Raji (cell line): Measurements from ENCODE around the gene ARG2.

Source experiments
- POLR2A ChIP-seq: IDR thresholded peaks from 2 replicates; pipeline ENCODE4 v1.6.1; 2011; ENCODE audit warnings: low read depth, low read length, control low read depth; ENCODE audit not compliant: insufficient read depth

ARG2 gene

DNA sequence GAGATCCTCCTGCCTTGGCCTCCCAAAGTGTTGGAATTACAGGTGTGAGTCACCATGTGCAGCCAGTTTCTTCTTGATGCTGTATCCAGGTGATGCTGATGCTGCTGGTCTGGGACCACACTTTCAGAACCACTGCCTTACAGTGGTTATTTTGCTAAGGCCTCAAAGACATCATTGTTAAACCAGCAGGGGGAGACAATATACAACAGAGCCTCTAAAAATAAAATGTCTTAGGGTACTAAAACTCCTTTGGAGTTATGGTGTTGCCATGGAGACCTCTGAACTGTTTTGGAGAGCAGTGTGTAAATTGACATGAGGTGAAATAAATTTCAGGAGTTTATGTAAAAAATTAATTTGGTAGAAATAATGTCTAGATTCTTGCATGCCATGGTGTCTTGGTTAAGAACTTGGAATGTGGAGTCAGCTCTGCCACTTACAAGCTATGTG lies 1.1 kb upstream of the ARG2 start:
- TF ChIP-seq POLR2A, result no peak

DNA sequence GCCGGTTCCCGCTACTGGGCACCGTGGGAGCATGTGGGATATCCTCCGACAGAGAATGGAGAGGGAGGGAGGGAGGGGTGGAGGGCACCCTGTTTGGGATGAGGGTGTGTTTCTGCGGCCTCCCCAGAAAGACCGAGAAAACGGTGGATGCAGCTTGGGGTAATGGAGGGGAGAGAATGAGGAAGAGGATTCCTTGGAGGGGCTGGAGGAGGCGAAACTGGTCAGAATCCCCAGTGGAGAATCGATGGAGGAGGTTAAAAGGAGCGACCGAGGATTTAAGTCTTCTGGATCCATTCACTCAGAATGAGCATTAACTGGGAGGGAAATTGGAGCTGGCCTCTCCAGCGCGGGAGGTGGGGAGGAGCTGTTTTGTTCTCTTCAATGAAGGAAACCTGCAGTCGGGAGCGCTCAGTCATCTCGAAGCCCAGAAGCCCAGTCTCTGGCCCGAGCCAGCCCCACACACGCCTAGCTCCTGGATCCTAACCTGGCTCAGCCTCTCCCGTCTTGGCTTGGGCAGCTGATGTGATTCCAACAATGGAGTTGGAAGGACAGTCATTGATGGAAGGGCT lies 581 bp downstream of the ARG2 start:
- TF ChIP-seq POLR2A, result no peak

DNA sequence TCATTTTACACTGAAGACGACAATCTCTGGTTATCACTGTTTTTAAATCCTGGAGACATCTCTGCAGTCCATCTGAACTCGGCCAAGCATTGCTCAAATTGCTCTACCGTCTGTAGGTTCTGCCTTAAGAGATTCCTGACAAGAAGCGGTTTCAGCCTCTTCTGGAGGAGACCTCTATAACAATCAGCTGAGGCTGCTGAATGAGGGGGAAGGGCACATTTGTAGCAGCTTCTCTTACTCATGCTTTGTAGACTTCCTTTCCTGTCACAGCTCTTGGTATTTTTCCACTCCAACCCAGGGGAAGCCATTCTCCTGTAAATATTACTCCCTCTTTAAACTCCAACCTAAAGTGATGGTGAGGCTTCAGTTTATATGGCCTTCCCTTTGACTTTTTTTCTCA lies 3.0 kb downstream of the ARG2 start:
- no peak for TF ChIP-seq POLR2A

DNA sequence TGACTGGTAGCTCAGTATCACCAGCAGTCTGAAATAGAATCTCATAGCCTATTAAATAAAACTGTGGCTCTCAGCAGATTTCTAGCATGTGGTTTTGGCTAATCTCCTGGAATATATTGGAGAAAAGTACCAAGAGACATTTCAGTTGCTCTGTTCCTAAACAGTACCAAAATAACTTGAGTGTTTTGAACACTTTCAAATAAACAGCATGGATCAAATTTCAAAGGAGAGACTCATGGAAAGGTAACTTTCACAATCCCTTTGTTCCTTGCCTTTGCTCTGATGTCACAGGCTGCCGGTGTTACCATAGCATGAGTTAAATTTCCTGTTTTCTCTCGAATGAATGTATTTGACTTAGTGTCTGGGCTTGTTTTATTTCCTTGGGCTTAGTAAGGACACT lies 3.4 kb downstream of the ARG2 start:
- no peak for TF ChIP-seq POLR2A

DNA sequence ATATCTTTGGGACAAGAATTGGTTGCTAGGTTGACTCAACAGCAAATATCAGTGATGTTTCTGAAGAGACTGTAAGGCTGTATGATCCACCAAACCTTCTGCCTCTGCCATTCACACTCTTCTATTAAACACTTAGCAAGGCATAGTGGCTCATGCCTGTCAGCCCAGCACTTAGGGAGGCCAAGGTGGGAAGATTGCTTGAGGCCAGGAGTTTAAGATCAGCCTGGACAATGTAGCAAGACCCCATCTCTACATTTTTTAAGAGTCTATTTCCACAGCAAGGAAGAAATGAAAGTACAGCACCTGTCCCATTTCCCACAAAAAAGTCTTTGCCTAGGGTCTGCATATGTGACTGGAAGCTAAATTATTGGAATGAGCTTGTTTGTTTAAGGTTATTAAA lies 7.8 kb downstream of the ARG2 start:
- TF ChIP-seq POLR2A, result no peak

DNA sequence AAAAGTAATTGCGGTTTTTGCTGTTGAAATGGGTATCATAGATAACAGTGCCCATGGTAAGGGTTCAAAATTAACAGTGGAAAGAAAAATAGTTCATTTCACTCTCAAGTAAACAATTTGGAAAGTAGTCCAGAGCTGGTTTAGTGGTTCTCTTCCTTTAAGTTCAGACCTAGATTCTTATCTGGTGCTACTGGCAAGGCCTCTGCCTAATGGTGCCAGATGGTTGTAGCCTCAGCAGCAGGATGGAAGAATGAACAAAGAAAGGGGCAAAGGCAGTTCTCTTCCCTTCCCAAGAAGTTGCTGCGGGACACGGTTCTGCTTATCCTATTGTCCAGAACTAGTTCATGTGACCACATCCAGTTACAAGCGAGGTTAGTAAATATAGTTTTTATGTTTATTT lies 10.5 kb downstream of the ARG2 start:
- no peak for TF ChIP-seq POLR2A

DNA sequence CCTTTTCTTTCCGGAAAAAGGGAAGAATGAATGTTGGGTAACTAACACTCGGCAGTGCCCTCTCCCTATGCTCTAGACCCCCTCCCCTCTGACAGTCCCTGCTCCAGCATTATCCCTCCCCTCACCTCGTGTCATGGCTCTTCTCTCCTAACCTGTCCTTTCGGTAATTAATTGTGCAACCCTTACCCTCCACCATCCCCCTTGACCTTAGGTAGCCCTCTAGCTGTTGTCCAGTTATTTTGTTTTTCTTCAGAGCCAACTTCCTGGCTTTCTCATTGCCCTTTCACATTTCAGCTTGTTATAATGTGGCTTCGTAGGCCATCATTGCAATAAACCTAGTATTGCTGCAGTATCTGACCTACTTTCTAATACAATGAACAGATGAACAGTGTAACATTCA lies 11.2 kb downstream of the ARG2 start:
- no peak for TF ChIP-seq POLR2A

DNA sequence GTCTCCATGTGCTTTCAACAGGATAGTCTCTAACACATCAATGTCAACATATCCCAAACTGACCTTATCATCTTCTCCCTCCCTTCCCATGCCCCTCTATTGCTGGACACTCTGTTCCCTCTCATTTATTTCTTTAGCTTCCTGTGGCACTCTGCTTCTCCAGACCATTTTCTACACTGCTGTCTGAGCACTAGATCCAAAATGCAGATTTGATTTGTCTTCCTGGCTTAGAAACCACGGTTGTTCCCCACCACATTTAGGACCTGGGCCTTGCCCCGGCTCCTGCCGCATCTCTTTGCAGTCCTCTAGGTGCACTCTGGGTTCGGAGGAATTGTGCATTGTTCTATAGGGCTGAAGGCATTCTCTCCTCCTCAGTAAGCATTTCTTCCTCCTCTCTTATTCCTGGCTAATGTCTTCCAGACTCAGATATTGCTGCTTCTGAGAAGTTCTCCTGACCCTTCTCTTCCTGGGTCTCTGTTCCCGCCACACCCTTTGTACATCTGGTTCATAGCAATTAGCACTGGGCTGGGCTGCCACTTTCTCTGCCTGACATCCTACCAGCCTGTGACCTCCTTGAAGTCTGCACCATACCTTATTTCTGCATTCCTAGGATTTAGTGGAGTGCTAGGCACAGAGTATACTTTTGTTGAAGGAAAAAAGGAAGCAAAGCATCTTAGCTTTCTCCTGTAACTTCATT lies 13.9 kb downstream of the ARG2 start:
- no peak for TF ChIP-seq POLR2A

DNA sequence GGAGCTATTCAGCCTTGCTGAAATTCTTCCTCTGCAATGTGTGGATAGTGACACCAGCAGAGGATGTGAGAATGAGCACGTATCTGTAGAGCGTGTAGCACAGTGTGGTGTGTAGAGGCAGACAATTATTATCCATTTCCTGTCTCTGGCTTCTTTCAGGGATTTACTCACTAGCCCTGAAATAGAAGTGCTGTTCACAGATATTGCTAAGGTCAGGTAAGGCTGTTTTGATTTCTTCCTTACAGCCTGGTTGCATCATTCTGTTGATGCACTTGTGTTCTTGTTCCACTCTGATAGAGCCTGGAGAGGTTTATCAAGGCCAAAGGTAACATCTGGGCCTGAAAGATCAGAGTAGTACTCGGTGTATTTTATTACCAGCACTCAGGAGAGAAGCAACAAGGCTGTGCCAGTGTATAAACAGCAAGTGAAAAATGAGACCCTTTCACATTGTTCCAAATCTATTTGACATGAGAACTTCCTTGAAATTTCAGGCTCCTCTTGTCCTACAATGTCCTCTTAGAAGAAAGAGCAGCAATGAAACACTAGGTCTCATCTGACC lies 16.7 kb downstream of the ARG2 start:
- no peak for TF ChIP-seq POLR2A

DNA sequence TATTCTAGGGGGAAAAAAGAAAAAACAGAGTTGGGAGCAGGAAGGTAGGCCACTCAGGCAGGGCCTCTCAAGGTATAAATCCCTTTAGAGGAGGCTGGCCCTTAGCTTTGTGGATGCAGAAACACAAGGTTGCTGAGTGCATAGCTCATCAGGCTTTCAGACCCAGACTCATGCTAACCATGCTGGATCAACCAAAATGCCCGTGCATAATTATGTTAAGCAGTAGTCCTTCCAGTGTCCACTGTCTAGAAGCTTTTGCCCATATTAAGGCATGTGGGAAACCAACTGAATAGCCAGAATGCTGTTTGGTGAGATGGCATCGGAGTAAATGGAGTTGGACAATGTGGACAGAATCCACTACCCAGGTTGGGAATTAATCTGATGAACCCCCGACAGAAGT lies 18.9 kb downstream of the ARG2 start:
- TF ChIP-seq POLR2A, result no peak

DNA sequence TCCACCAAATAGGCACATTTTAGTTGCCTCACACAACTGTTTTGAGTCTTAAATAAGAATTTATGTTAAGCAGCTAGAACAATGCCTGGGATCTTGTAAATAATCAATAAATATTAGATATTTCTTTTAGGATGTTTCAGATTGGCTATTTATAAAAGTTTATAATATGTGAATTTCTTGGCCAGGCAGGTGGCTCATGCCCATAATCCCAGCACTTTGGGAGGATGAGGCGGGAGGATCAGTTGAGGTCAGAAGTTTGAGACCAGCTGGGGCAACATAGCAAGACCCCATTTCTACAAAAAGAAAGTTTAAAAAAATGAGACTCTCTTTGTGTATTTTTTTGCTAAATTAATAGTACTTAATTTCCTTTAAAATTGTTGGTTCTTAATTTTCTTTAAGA lies 21.8 kb downstream of the ARG2 start:
- no peak for TF ChIP-seq POLR2A

DNA sequence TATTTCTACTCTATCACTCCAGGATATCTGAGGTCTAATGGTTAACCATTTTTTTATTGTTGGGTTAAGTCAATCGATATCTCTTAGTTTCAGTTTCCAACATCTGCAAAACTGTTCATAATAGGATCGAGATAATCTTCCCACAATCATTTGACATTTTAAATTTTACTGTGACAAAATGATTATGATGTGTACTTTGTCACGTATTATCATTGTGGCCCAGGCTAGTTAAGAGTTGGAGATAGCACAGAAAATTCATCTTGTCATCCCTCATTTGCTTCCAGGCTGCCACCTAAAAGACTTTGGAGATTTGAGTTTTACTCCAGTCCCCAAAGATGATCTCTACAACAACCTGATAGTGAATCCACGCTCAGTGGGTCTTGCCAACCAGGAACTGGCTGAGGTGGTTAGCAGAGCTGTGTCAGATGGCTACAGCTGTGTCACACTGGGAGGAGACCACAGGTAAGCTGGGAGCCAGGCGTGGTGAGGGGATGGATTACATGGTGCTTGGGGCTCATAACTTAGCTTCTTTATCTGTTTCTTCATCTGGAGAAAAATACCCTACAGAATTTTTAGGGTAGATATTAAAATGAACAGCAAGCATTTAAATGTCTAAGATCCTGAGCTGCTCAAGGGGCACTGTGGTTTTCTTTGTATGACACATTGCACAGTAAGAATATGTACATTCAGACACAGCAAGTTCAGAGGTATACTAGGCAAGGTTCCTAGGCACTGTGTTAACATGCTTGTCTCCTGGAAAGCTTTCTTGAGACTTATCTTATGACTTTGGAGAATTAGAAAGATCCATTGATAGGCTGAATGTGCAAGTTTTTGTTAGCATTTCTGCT lies 22.4 kb downstream of the ARG2 start:
- TF ChIP-seq POLR2A, result no peak

DNA sequence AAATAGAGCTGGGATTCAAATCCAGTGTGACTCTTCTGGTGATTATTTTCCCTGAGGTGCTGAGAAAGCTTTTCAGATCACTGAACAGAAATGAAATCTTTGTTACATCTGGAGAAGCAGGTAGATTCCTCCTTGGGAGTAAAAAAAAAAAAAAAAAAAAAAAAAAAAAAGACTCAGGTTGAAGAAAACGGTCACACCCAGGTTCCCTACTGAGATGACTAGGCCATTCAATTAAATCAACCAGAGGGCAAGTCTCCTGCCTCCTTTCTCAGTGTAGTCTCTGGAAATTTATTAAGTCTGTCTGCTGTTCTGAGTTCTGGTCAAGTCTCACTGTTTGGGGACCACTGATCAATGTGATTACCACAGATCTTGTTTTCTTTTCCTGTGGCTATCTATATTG lies 24.0 kb downstream of the ARG2 start:
- TF ChIP-seq POLR2A, result no peak

DNA sequence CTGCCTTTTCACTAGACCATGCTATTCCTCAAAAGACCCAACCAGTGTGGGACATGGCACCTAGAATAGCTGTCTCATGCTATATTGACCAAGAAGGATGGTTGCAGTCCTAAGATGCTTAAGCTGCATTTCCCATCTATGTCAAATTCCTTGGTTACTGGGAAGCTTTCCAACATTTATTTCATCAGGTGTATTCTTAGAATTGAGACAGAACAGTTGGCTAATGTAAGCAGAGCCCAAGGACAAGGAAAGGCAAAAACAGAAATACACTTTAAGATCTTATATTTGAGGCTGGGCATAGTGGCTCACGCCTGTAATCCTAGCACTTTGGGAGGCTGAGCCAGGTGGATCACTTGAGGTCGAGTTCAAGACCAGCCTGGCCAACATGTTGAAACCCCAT lies 24.7 kb downstream of the ARG2 start:
- TF ChIP-seq POLR2A, result no peak

DNA sequence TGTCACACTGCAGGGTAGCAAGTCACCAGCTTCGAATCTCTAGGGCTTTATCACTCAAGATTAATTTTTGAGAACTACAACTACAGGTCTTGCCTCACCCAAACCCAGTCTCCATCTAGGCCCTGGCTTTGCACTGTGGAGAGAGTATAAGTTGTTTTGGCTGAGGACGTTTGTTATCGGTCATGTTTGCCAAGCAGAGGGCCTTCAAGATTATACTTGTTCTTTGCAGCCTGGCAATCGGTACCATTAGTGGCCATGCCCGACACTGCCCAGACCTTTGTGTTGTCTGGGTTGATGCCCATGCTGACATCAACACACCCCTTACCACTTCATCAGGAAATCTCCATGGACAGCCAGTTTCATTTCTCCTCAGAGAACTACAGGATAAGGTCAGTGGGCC lies 25.7 kb downstream of the ARG2 start:
- TF ChIP-seq POLR2A, result no peak

DNA sequence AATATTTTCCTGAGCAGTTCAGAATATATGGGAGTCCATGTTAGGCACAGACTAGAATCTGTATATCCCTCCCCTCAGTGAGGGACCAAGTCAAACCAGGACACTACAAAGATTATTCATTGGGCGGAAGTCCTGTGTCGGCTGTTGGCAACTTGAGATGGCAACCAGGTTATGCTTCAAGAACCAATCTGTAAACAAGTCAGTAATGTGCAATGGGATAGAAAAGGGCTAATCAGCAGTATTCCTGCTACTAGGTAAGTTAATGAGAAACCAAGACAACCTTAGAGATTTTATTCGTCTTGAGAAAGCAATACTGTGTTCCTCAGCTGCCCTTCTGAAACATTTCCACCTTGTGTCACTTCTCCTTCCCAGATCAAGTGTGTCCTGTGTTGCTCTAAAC lies 26.4 kb downstream of the ARG2 start:
- no peak for TF ChIP-seq POLR2A

DNA sequence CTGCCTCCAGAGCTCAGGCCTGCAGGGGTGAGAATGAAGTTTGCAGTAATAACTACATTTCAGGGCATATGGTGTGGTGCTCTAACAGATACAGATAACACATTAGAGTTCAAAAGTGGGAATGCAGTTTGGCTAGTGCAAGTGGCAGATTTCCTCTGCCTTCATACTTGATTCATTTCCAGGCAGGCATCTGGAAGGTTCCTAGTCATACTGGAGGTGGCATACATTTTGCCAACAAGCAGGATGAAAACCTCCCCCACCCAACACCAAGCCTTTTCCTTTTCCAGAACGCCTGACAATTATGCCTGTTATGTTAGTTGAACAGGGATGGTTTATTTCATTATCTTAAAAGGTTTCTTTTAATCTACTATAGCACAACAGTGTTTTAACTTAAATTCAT lies 30.4 kb downstream of the ARG2 start:
- TF ChIP-seq POLR2A, result no peak

DNA sequence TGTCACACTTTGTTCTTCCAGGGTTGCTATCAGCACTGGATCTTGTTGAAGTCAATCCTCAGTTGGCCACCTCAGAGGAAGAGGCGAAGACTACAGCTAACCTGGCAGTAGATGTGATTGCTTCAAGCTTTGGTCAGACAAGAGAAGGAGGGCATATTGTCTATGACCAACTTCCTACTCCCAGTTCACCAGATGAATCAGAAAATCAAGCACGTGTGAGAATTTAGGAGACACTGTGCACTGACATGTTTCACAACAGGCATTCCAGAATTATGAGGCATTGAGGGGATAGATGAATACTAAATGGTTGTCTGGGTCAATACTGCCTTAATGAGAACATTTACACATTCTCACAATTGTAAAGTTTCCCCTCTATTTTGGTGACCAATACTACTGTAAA lies 31.0 kb downstream of the ARG2 start:
- no peak for TF ChIP-seq POLR2A
